Testis (tissue), 2 donors: Measurements from ENCODE around the gene FAM50B.

Experiments
- POLR2A ChIP-seq: fragments of 450-650 bp; IDR thresholded peaks from one replicate; pipeline ENCODE4 v1.6.1; 2017; ENCODE audit warnings: antibody characterized with exemption, mild to moderate bottlenecking, moderate library complexity
- TF ChIP-seq, protein P1 (sequence below), 3 experiments: fragments of 450-650 bp in 2 of 3; fragments of 200-600 bp in 1 of 3; sonication (generic) in 1 of 3; IDR thresholded peaks; one replicate each; pipeline ENCODE4 v1.5.1; 2016 to 2019; ENCODE audit warnings: antibody characterized with exemption in 3 of 3, mild to moderate bottlenecking in 2 of 3, moderate library complexity in 1 of 3

DNA sequence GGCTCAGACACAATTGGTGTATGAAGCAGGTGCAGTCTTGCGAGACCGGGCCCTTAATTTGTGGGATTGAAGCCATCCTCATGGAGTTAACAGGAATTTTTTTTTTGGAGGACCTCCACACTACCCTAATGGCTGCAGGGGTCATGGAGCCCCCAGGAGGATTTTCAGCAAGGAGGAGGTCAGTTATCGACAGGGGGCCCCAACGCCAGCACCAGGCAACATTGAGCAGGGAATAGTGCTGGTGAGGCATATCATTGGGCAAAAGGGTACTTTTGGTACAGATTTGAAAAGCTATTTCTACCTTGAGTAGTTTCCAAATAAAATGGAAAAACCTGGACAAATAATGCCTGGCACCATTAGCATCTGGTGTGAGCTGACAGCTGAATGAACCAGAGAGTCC, 6.7 kb downstream of the FAM50B start:
- TF ChIP-seq, protein P1, sequence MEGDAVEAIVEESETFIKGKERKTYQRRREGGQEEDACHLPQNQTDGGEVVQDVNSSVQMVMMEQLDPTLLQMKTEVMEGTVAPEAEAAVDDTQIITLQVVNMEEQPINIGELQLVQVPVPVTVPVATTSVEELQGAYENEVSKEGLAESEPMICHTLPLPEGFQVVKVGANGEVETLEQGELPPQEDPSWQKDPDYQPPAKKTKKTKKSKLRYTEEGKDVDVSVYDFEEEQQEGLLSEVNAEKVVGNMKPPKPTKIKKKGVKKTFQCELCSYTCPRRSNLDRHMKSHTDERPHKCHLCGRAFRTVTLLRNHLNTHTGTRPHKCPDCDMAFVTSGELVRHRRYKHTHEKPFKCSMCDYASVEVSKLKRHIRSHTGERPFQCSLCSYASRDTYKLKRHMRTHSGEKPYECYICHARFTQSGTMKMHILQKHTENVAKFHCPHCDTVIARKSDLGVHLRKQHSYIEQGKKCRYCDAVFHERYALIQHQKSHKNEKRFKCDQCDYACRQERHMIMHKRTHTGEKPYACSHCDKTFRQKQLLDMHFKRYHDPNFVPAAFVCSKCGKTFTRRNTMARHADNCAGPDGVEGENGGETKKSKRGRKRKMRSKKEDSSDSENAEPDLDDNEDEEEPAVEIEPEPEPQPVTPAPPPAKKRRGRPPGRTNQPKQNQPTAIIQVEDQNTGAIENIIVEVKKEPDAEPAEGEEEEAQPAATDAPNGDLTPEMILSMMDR (IDR thresholded peaks at IDR 0.05), result no peak
- no peak for TF ChIP-seq POLR2A
